Osteocyte (in vitro differentiated cells): ENCODE measurements around the gene SOD3. TPM values are rescaled to one million over a fixed set of nuclear protein-coding genes. Genes with fewer than 3 reads are reported as not detected.

ENCODE experiments used
- DNase-seq: peaks from one replicate; pipeline ENCODE4 v3.0.0; 2021; ENCODE audit warnings: mixed read lengths; ENCODE audit not compliant: unreplicated experiment; ENCODE audit errors: extremely low spot score
- H3K27ac Mint-ChIP-seq: one replicate; pipeline ENCODE4 v1.8.0; 2021; ENCODE audit warnings: mild to moderate bottlenecking, mixed read lengths; ENCODE audit not compliant: unreplicated experiment
- H3K27me3 Mint-ChIP-seq: one replicate; pipeline ENCODE4 v1.8.0; 2021; ENCODE audit warnings: mixed read lengths; ENCODE audit not compliant: unreplicated experiment
- H3K36me3 Mint-ChIP-seq: one replicate; pipeline ENCODE4 v1.8.0; 2021; ENCODE audit warnings: mixed read lengths; ENCODE audit not compliant: unreplicated experiment
- H3K4me1 Mint-ChIP-seq: one replicate; pipeline ENCODE4 v1.8.0; 2021; ENCODE audit warnings: mixed read lengths; ENCODE audit not compliant: unreplicated experiment
- H3K4me3 Mint-ChIP-seq: one replicate; pipeline ENCODE4 v1.8.0; 2021; ENCODE audit warnings: mild to moderate bottlenecking, moderate library complexity, mixed read lengths; ENCODE audit not compliant: unreplicated experiment
- H3K9me3 Mint-ChIP-seq: one replicate; pipeline ENCODE4 v1.8.0; 2021; ENCODE audit warnings: mixed read lengths; ENCODE audit not compliant: unreplicated experiment
- CTCF ChIP-seq: fragments of 200-600 bp; sonication (generic); IDR thresholded peaks from 2 replicates; pipeline ENCODE4 v1.5.0; 2021; ENCODE audit warnings: antibody characterized with exemption, mild to moderate bottlenecking, moderate library complexity
- total RNA-seq: library from RNA; stranded (reverse); gene quantifications from 2 replicates; pipeline ENCODE4 v1.2.1, GENCODE V29; 2021

SOD3 gene
- total RNA-seq, 1 donor from 2014 or later: 3.4 TPM

GRCh38 chr4:24835696-24836095, 40.3 kb downstream of the SOD3 start:
- Mint-ChIP-seq H3K27ac (no peak overlapping the region), H3K36me3 (peaks cover 32% of the 10 kb centered on the region), H3K9me3 (no peaks in the 10 kb centered on the region), H3K4me1 (peaks cover 16% of the 10 kb centered on the region), H3K27me3 (no peaks in the 10 kb centered on the region), H3K4me3 (no peak overlapping the region)
- TF ChIP-seq CTCF: no peak
- no peak for DNase-seq

GRCh38 chr4:24836661-24837242, 41.4 kb downstream of the SOD3 start:
- Mint-ChIP-seq H3K27me3 (no peaks in the 10 kb centered on the region), H3K4me1 (peaks cover 16% of the 10 kb centered on the region), H3K9me3 (no peaks in the 10 kb centered on the region), H3K4me3 (no peak overlapping the region), H3K36me3 (peaks cover 28% of the 10 kb centered on the region), H3K27ac (no peak overlapping the region)
- no peak for DNase-seq
- TF ChIP-seq CTCF: no peak

GRCh38 chr4:24837336-24837735, 42.0 kb downstream of the SOD3 start:
- Mint-ChIP-seq H3K27ac (no peak overlapping the region), H3K4me3 (no peak overlapping the region), H3K27me3 (no peaks in the 10 kb centered on the region), H3K36me3 (peaks cover 28% of the 10 kb centered on the region), H3K4me1 (peaks cover 16% of the 10 kb centered on the region), H3K9me3 (no peaks in the 10 kb centered on the region)
- no peak for DNase-seq
- no peak for TF ChIP-seq CTCF

GRCh38 chr4:24837781-24838180, 42.4 kb downstream of the SOD3 start:
- Mint-ChIP-seq H3K4me3 (no peak overlapping the region), H3K9me3 (no peaks in the 10 kb centered on the region), H3K27me3 (no peaks in the 10 kb centered on the region), H3K27ac (no peak overlapping the region), H3K4me1 (peaks cover 16% of the 10 kb centered on the region), H3K36me3 (peaks cover 27% of the 10 kb centered on the region)
- TF ChIP-seq CTCF: no peak
- DNase-seq: no peak

- DNase-seq: no peak
- peaks cover 15% of the 10 kb centered on the region for H3K36me3 Mint-ChIP-seq
- H3K9me3 Mint-ChIP-seq: no peaks in the 10 kb centered on the region
- no peak for TF ChIP-seq CTCF
- H3K4me3 Mint-ChIP-seq: no peak overlapping the region
- H3K27ac Mint-ChIP-seq: no peak overlapping the region
- H3K27me3 Mint-ChIP-seq: no peaks in the 10 kb centered on the region
- peaks cover 16% of the 10 kb centered on the region for H3K4me1 Mint-ChIP-seq
These were observed 45.0 kb downstream of the SOD3 start for GRCh38 chr4:24840362-24840761.
